ENCODE measurements around the gene GNAQ. TPM values are rescaled to one million over a fixed set of nuclear protein-coding genes. Genes with fewer than 3 reads are reported as not detected.

The GNAQ gene
- total RNA-seq, 6 donors from 2014 or later: 50.3 to 117 (median 94.3) TPM

DNA sequence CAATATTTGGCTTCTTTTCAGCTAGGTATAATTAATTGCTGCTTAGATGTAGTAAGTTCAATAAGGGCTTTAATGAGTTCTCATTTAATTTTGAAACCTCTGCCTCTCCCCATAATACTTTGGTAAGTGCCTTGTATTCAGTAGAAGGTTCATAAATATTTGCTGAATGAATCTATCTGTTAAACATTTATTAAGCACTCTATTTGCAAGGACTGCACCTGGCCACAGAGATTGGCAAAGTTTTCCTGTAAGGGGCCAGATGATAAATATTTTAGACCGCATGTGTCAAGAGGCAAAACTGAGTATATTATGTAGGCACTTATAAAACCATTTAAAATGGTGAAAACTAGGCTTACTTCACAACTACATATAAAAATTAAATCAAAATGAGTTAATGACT is 364.5 kb downstream of the GNAQ start:
- H3K27ac ChIP-seq: no peak overlapping the region
- no peaks in the 10 kb centered on the region for H3K27me3 ChIP-seq
- H3K36me3 ChIP-seq: no peaks in the 10 kb centered on the region
- no peaks in the 10 kb centered on the region for H3K9me3 ChIP-seq
- peaks cover 0 to 6% (median 0%) of the 10 kb centered on the region in 4 donors for H3K4me1 ChIP-seq
- DNase-seq (no peak), ATAC-seq (ENCODE audit: low FRiP score in 2 of 2) (no peak)
- TF ChIP-seq POLR2AphosphoS5 (IDR thresholded peaks at IDR 0.05) (no peak), EP300 (IDR thresholded peaks at IDR 0.05) (no peak), POLR2A (IDR thresholded peaks at IDR 0.05) (no peak)
- TF ChIP-seq, protein P1, sequence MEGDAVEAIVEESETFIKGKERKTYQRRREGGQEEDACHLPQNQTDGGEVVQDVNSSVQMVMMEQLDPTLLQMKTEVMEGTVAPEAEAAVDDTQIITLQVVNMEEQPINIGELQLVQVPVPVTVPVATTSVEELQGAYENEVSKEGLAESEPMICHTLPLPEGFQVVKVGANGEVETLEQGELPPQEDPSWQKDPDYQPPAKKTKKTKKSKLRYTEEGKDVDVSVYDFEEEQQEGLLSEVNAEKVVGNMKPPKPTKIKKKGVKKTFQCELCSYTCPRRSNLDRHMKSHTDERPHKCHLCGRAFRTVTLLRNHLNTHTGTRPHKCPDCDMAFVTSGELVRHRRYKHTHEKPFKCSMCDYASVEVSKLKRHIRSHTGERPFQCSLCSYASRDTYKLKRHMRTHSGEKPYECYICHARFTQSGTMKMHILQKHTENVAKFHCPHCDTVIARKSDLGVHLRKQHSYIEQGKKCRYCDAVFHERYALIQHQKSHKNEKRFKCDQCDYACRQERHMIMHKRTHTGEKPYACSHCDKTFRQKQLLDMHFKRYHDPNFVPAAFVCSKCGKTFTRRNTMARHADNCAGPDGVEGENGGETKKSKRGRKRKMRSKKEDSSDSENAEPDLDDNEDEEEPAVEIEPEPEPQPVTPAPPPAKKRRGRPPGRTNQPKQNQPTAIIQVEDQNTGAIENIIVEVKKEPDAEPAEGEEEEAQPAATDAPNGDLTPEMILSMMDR (IDR thresholded peaks at IDR 0.05): no peak
- WGBS, 2 donors: 58 to 88% methylated on average over 1 of the region's 1 CpG
- no peak overlapping the region for H3K4me3 ChIP-seq

Other genes starting within 250 kb of the GNAQ start
- gene CEP78, start 204.3 kb upstream of the GNAQ start, total RNA-seq: 10 to 100 TPM in 4 of 6 donors, 1 to 10 TPM in 2; 7.3 to 26.4 (median 11.9) TPM

Data from upper lobe of left lung (tissue), 6 donors.